ENCODE results near the gene ULK1.

Gene ULK1

GRCh38 chr12:131860472-131861260, 33.8 kb upstream of the ULK1 start (continued):
- TF ChIP-seq GLI2 (tag by site-specific recombination; IDR thresholded peaks at IDR 0.05; ENCODE audit: borderline replicate concordance, low read depth) (no peak), ZNF580 (tag by site-specific recombination; IDR thresholded peaks at IDR 0.05) (no peak), WT1 (tag by site-specific recombination; IDR thresholded peaks at IDR 0.05) (peak; percentile 38; the same call in 1 of the 2 replicates), ZNF48 (tag by site-specific recombination; IDR thresholded peaks at IDR 0.05) (no peak), AEBP2 (tag by site-specific recombination; IDR thresholded peaks at IDR 0.05; ENCODE audit: borderline replicate concordance) (no peak), BCL11B (tag by site-specific recombination; IDR thresholded peaks at IDR 0.05; ENCODE audit: low read depth) (no peak), ZNF654 (tag by site-specific recombination; IDR thresholded peaks at IDR 0.05; ENCODE audit: low read depth) (no peak), ZNF335 (tag by site-specific recombination; conservative IDR thresholded peaks at IDR 0.05) (peak; percentile 64), ZNF843 (tag by site-specific recombination; IDR thresholded peaks at IDR 0.05) (no peak), ZNF214 (tag by site-specific recombination; IDR thresholded peaks at IDR 0.05; ENCODE audit: borderline replicate concordance) (no peak), ZNF677 (tag by site-specific recombination; IDR thresholded peaks at IDR 0.05) (no peak), ZNF837 (tag by site-specific recombination; IDR thresholded peaks at IDR 0.05) (no peak), ZNF692 (tag by site-specific recombination; IDR thresholded peaks at IDR 0.05) (peak; percentile 75), HOXC10 (CRISPR knock-in tag; IDR thresholded peaks at IDR 0.05) (no peak), REPIN1 (tag by site-specific recombination; IDR thresholded peaks at IDR 0.05; ENCODE audit: low read depth) (no peak), ZNF132 (tag by site-specific recombination; IDR thresholded peaks at IDR 0.05; ENCODE audit: borderline replicate concordance) (no peak), KLF10 (tag by site-specific recombination; IDR thresholded peaks at IDR 0.05) (no peak), ZNF350 (tag by site-specific recombination; IDR thresholded peaks at IDR 0.05) (no peak), ZIC2 (tag by site-specific recombination; IDR thresholded peaks at IDR 0.05) (peak; percentile 68), YY1 (tag by site-specific recombination; IDR thresholded peaks at IDR 0.05) (no peak), ZNF157 (tag by site-specific recombination; IDR thresholded peaks at IDR 0.05) (no peak), ZNF768 (tag by site-specific recombination; IDR thresholded peaks at IDR 0.05) (no peak), TCF7L2 (IDR thresholded peaks at IDR 0.05; ENCODE audit: borderline replicate concordance, low read depth, low read length) (no peak), ZFP3 (tag by site-specific recombination; IDR thresholded peaks at IDR 0.05; ENCODE audit: low read depth) (no peak), ZEB2 (tag by site-specific recombination; IDR thresholded peaks at IDR 0.05) (peak; percentile 74), ZNF10 (tag by site-specific recombination; IDR thresholded peaks at IDR 0.05) (no peak), ZNF248 (tag by site-specific recombination; IDR thresholded peaks at IDR 0.05) (no peak), MEIS1 (CRISPR knock-in tag; IDR thresholded peaks at IDR 0.05; ENCODE audit: borderline replicate concordance) (no peak), HIC1 (tag by site-specific recombination; IDR thresholded peaks at IDR 0.05) (no peak), ZNF561 (tag by site-specific recombination; IDR thresholded peaks at IDR 0.05; ENCODE audit: borderline replicate concordance) (0 out of 2 replicates have a peak, but pooled peaks have one; percentile 34), ZNF488 (tag by site-specific recombination; IDR thresholded peaks at IDR 0.05) (peak; percentile 35; the same call in 1 of the 2 replicates), ZNF23 (tag by site-specific recombination; IDR thresholded peaks at IDR 0.05; ENCODE audit: borderline replicate concordance) (no peak), ZNF121 (tag by site-specific recombination; IDR thresholded peaks at IDR 0.05) (no peak), ZNF785 (tag by site-specific recombination; IDR thresholded peaks at IDR 0.05) (peak; percentile 33; the same call in 1 of the 2 replicates)
